ENCODE measurements around the gene EXOC1. TPM values are rescaled to one million over a fixed set of nuclear protein-coding genes. Genes with fewer than 3 reads are reported as not detected.

EXOC1 gene
- total RNA-seq, 6 experiments from 2014 or later: 6.7 to 9.8 (median 9.2) TPM

GRCh38 chr4:55817691-55818090, 35.8 kb upstream of the EXOC1 start:
- ATAC-seq: no peak
- H3K27me3 ChIP-seq: peaks cover 0 to 6% of the 10 kb centered on the region in 2 donors
- intact Hi-C loops (cut with DNase I): no loop called here
- no peaks in the 10 kb centered on the region for H3K4me1 ChIP-seq
- no peak for DNase-seq
- no peaks in the 10 kb centered on the region for H3K9me3 ChIP-seq
- TF ChIP-seq POLR2A (IDR thresholded peaks at IDR 0.05) (no peak), CTCF (IDR thresholded peaks at IDR 0.05) (no peak)
- H3K36me3 ChIP-seq: no peaks in the 10 kb centered on the region
- no peak overlapping the region for H3K4me3 ChIP-seq
- no peak overlapping the region for H3K27ac ChIP-seq
- 70% methylated on average over 2 of the region's 3 CpGs for WGBS (ENCODE audit: insufficient coverage, low coverage, low lambda C conversion rate, missing lambda C conversion rate)

- intact Hi-C loops (cut with DNase I): no loop called here
- no peak for DNase-seq
- TF ChIP-seq POLR2A (IDR thresholded peaks at IDR 0.05): no peak
- TF ChIP-seq CTCF (IDR thresholded peaks at IDR 0.05): no peak
- Histone ChIP-seq H3K27ac (no peak within 1 kb of the TSS), H3K4me3 (peak within 1 kb of the TSS in 1 of 3 donors; percentile 0), H3K4me1 (no peaks in the 10 kb centered on the region), H3K36me3 (no peaks in the 10 kb centered on the region), H3K9me3 (no peaks in the 10 kb centered on the region), H3K27me3 (peaks cover 0 to 6% of the 10 kb centered on the region in 2 donors)
- 2% methylated on average over 13 of the region's 13 CpGs for WGBS (ENCODE audit: insufficient coverage, low coverage, low lambda C conversion rate, missing lambda C conversion rate)
- ATAC-seq: peak in 1 of 4 donors; percentile 37
These were observed 33.8 kb upstream of the EXOC1 start, which contains the start of gene EXOC1L for GRCh38 chr4:55819634-55820033. EXOC1L (plus strand) TSS chr4:55819790; CDS start chr4:55820027, 237 bp downstream.

GRCh38 chr4:55820279-55820678, 33.2 kb upstream of the EXOC1 start:
- 29% methylated on average over 2 of the region's 2 CpGs for WGBS (ENCODE audit: insufficient coverage, low coverage, low lambda C conversion rate, missing lambda C conversion rate)
- no peaks in the 10 kb centered on the region for H3K36me3 ChIP-seq
- no peak for TF ChIP-seq CTCF (IDR thresholded peaks at IDR 0.05)
- TF ChIP-seq POLR2A (IDR thresholded peaks at IDR 0.05): no peak
- H3K9me3 ChIP-seq: no peaks in the 10 kb centered on the region
- no peak overlapping the region for H3K27ac ChIP-seq
- no peak for ATAC-seq
- H3K4me1 ChIP-seq: no peaks in the 10 kb centered on the region
- intact Hi-C loops (cut with DNase I): no loop called here
- H3K27me3 ChIP-seq: peaks cover 0 to 6% of the 10 kb centered on the region in 2 donors
- DNase-seq: no peak
- H3K4me3 ChIP-seq: no peak overlapping the region

- no peak for TF ChIP-seq CTCF (IDR thresholded peaks at IDR 0.05)
- TF ChIP-seq POLR2A (IDR thresholded peaks at IDR 0.05): no peak
- Histone ChIP-seq H3K4me1 (no peaks in the 10 kb centered on the region), H3K4me3 (no peak overlapping the region), H3K27ac (no peak overlapping the region), H3K36me3 (no peaks in the 10 kb centered on the region), H3K9me3 (no peaks in the 10 kb centered on the region), H3K27me3 (peaks cover 0 to 6% of the 10 kb centered on the region in 2 donors)
- 61% methylated on average over 3 of the region's 3 CpGs for WGBS (ENCODE audit: insufficient coverage, low coverage, low lambda C conversion rate, missing lambda C conversion rate)
- intact Hi-C loops (cut with DNase I): no loop called here
- DNase-seq (no peak), ATAC-seq (no peak)
These were observed 31.1 kb upstream of the EXOC1 start for GRCh38 chr4:55822329-55822728.

- ATAC-seq: no peak
- H3K4me3 ChIP-seq: no peak overlapping the region
- intact Hi-C loops (cut with DNase I): no loop called here
- WGBS (ENCODE audit: insufficient coverage, low coverage, low lambda C conversion rate, missing lambda C conversion rate): 22% methylated on average over 2 of the region's 2 CpGs
- no peak overlapping the region for H3K27ac ChIP-seq
- no peaks in the 10 kb centered on the region for H3K36me3 ChIP-seq
- no peaks in the 10 kb centered on the region for H3K4me1 ChIP-seq
- DNase-seq: no peak
- H3K9me3 ChIP-seq: no peaks in the 10 kb centered on the region
- H3K27me3 ChIP-seq: peaks cover 0 to 6% of the 10 kb centered on the region in 2 donors
- no peak for TF ChIP-seq POLR2A (IDR thresholded peaks at IDR 0.05)
- TF ChIP-seq CTCF (IDR thresholded peaks at IDR 0.05): no peak
These were observed 28.6 kb upstream of the EXOC1 start for GRCh38 chr4:55824865-55825264.
